ENCODE results near the gene LPGAT1.

Gene LPGAT1

GRCh38 chr1:211831558-211832323 lies 1.2 kb upstream of the LPGAT1 start:
- Histone ChIP-seq H3K9ac (ENCODE audit: insufficient read length) (no peak overlapping the region), H3K9me3 (ENCODE audit: low read depth, low read length) (no peaks in the 10 kb centered on the region), H3K36me3 (ENCODE audit: insufficient read depth, low read length) (no peaks in the 10 kb centered on the region), H3K4me3 (no peak overlapping the region), H3K27ac (no peak overlapping the region)
- no peak for DNase-seq (ENCODE audit: low read depth, low spot score)
- TF ChIP-seq EZH2 (IDR thresholded peaks at IDR 0.05) (no peak), FOXP2 (optimal IDR thresholded peaks at IDR 0.05; ENCODE audit: control extremely low read depth, extremely low read length, insufficient read depth) (no peak), POLR2AphosphoS5 (IDR thresholded peaks at IDR 0.05; ENCODE audit: borderline replicate concordance, low read depth, low read length) (no peak)

GRCh38 chr1:211830055-211830327 lies 572 bp downstream of the LPGAT1 start:
- peak overlapping the region; percentile 92 for H3K9ac ChIP-seq (ENCODE audit: insufficient read length)
- TF ChIP-seq EZH2 (IDR thresholded peaks at IDR 0.05) (no peak), POLR2AphosphoS5 (IDR thresholded peaks at IDR 0.05; ENCODE audit: borderline replicate concordance, low read depth, low read length) (no peak), FOXP2 (optimal IDR thresholded peaks at IDR 0.05; ENCODE audit: control extremely low read depth, extremely low read length, insufficient read depth) (no peak)
- H3K36me3 ChIP-seq (ENCODE audit: insufficient read depth, low read length) = no peaks in the 10 kb centered on the region
- DNase-seq (ENCODE audit: low read depth, low spot score) = no peak
- peak overlapping the region; percentile 90 for H3K4me3 ChIP-seq
- H3K27ac ChIP-seq = no peak overlapping the region
- no peaks in the 10 kb centered on the region for H3K9me3 ChIP-seq (ENCODE audit: low read depth, low read length)

- no peak for DNase-seq (ENCODE audit: low read depth, low spot score)
- H3K9ac ChIP-seq (ENCODE audit: insufficient read length) = peak overlapping the region; percentile 92
- H3K9me3 ChIP-seq (ENCODE audit: low read depth, low read length) = no peaks in the 10 kb centered on the region
- H3K36me3 ChIP-seq (ENCODE audit: insufficient read depth, low read length) = no peaks in the 10 kb centered on the region
- H3K27ac ChIP-seq = no peak overlapping the region
- TF ChIP-seq FOXP2 (optimal IDR thresholded peaks at IDR 0.05; ENCODE audit: control extremely low read depth, extremely low read length, insufficient read depth) = no peak
- no peak for TF ChIP-seq POLR2AphosphoS5 (IDR thresholded peaks at IDR 0.05; ENCODE audit: borderline replicate concordance, low read depth, low read length)
- TF ChIP-seq EZH2 (IDR thresholded peaks at IDR 0.05) = no peak
- H3K4me3 ChIP-seq = peak overlapping the region; percentile 90
These were observed 1.1 kb downstream of the LPGAT1 start for GRCh38 chr1:211829343-211830054.

GRCh38 chr1:211828584-211829342 lies 1.8 kb downstream of the LPGAT1 start:
- TF ChIP-seq POLR2AphosphoS5 (IDR thresholded peaks at IDR 0.05; ENCODE audit: borderline replicate concordance, low read depth, low read length) (no peak), FOXP2 (optimal IDR thresholded peaks at IDR 0.05; ENCODE audit: control extremely low read depth, extremely low read length, insufficient read depth) (no peak), EZH2 (IDR thresholded peaks at IDR 0.05) (no peak)
- Histone ChIP-seq H3K9me3 (ENCODE audit: low read depth, low read length) (no peaks in the 10 kb centered on the region), H3K4me3 (peak overlapping the region; percentile 90), H3K9ac (ENCODE audit: insufficient read length) (no peak overlapping the region), H3K27ac (no peak overlapping the region), H3K36me3 (ENCODE audit: insufficient read depth, low read length) (no peaks in the 10 kb centered on the region)
- no peak for DNase-seq (ENCODE audit: low read depth, low spot score)

GRCh38 chr1:211827051-211827450 lies 3.5 kb downstream of the LPGAT1 start:
- Histone ChIP-seq H3K4me3 (no peak overlapping the region), H3K27ac (no peak overlapping the region)
- TF ChIP-seq POLR2AphosphoS5 (IDR thresholded peaks at IDR 0.05; ENCODE audit: borderline replicate concordance, low read depth, low read length) = no peak
- no peak for TF ChIP-seq EZH2 (IDR thresholded peaks at IDR 0.05)
- no peak for TF ChIP-seq FOXP2 (optimal IDR thresholded peaks at IDR 0.05; ENCODE audit: control extremely low read depth, extremely low read length, insufficient read depth)

GRCh38 chr1:211825980-211826379 lies 4.6 kb downstream of the LPGAT1 start:
- Histone ChIP-seq H3K9ac (ENCODE audit: insufficient read length) (no peak overlapping the region), H3K4me3 (no peak overlapping the region), H3K36me3 (ENCODE audit: insufficient read depth, low read length) (no peaks in the 10 kb centered on the region; the same call in 1 of the 2 replicates), H3K27ac (no peak overlapping the region), H3K9me3 (ENCODE audit: low read depth, low read length) (no peaks in the 10 kb centered on the region)
- TF ChIP-seq POLR2AphosphoS5 (IDR thresholded peaks at IDR 0.05; ENCODE audit: borderline replicate concordance, low read depth, low read length) = no peak
- no peak for TF ChIP-seq FOXP2 (optimal IDR thresholded peaks at IDR 0.05; ENCODE audit: control extremely low read depth, extremely low read length, insufficient read depth)
- TF ChIP-seq EZH2 (IDR thresholded peaks at IDR 0.05) = no peak
- no peak for DNase-seq (ENCODE audit: low read depth, low spot score)

More at GRCh38 chr1:211827051-211827450, 3.5 kb downstream of the LPGAT1 start:
- Histone ChIP-seq H3K36me3 (ENCODE audit: insufficient read depth, low read length) (no peaks in the 10 kb centered on the region), H3K9ac (ENCODE audit: insufficient read length) (no peak overlapping the region), H3K9me3 (ENCODE audit: low read depth, low read length) (no peaks in the 10 kb centered on the region)
- DNase-seq (ENCODE audit: low read depth, low spot score) = no peak

GRCh38 chr1:211822677-211823407 lies 7.7 kb downstream of the LPGAT1 start:
- Histone ChIP-seq H3K4me3 (no peak overlapping the region), H3K27ac (no peak overlapping the region), H3K36me3 (ENCODE audit: insufficient read depth, low read length) (peaks cover 10% of the 10 kb centered on the region), H3K9me3 (ENCODE audit: low read depth, low read length) (no peaks in the 10 kb centered on the region), H3K9ac (ENCODE audit: insufficient read length) (no peak overlapping the region)
- TF ChIP-seq POLR2AphosphoS5 (IDR thresholded peaks at IDR 0.05; ENCODE audit: borderline replicate concordance, low read depth, low read length) (no peak), FOXP2 (optimal IDR thresholded peaks at IDR 0.05; ENCODE audit: control extremely low read depth, extremely low read length, insufficient read depth) (no peak), EZH2 (IDR thresholded peaks at IDR 0.05) (no peak)
- no peak for DNase-seq (ENCODE audit: low read depth, low spot score)
